Skeletal muscle cell (primary cell): ENCODE measurements around the gene PHYKPL.
A peak's percentile ranks its signal among the peaks of the same experiment; 100 is the strongest.

Source experiments
- DNase-seq: peaks from one replicate; pipeline ENCODE4 v3.0.0-alpha.2; 2010; ENCODE audit warnings: low read depth
- H3K4me3 ChIP-seq: 2 replicates; pipeline ENCODE4 v1.5.1; 2011; ENCODE audit warnings: low read depth, mild to moderate bottlenecking, control low read depth, low read length, moderate library complexity

The PHYKPL gene

GRCh38 chr5:178163772-178164735 is 68.5 kb downstream of the PHYKPL start:
- H3K4me3 ChIP-seq: peak overlapping the region; percentile 21

GRCh38 chr5:178162481-178162880 is 70.1 kb downstream of the PHYKPL start:
- DNase-seq: no peak

More at GRCh38 chr5:178163772-178164735, 68.5 kb downstream of the PHYKPL start:
- no peak for DNase-seq

GRCh38 chr5:178160176-178160575 is 72.4 kb downstream of the PHYKPL start:
- no peak for DNase-seq
- H3K4me3 ChIP-seq: no peak overlapping the region

More at GRCh38 chr5:178162481-178162880, 70.1 kb downstream of the PHYKPL start:
- no peak overlapping the region for H3K4me3 ChIP-seq
